HG03196 (cell line): ENCODE results near the gene TMCC1.
"Not testable (repeated sequence)": the region's sequence is repeated elsewhere in the genome, so short reads cannot be mapped to it uniquely, and the experiment has no call there.

ENCODE experiments used
- ATAC-seq: cut with Tn5 transposase; IDR thresholded peaks from one replicate; pipeline ENCODE4 v1.9.1; 2021; ENCODE audit not compliant: unreplicated experiment

TMCC1 gene

DNA sequence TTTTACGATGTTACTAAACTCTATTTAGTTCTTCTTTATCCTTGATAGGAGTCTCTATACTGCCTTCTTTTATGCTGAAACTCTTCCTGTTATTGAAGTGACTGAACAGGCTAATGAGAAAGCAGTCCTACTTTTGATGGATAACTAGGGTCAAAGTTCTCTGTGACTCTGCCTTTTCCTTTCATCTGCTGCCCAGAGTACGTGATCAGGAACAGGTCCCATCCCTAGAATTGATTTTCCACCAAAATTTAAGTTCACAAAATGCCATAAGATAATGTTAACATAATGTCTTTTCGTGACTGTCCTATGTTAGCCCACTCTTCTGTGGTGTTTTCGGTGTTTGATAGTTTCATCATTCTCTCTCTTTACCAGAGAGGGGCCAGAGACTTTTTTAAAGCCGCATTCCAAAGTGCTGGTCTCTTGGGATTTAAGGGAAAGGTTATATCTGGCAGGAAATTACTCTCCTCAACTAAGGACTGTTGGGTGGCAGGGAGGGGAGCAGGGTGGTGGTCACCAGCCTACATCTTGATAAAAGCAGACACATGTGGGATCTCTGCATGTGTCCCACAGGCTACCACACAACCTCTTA is 236.8 kb downstream of the TMCC1 start:
- ATAC-seq = no peak

DNA sequence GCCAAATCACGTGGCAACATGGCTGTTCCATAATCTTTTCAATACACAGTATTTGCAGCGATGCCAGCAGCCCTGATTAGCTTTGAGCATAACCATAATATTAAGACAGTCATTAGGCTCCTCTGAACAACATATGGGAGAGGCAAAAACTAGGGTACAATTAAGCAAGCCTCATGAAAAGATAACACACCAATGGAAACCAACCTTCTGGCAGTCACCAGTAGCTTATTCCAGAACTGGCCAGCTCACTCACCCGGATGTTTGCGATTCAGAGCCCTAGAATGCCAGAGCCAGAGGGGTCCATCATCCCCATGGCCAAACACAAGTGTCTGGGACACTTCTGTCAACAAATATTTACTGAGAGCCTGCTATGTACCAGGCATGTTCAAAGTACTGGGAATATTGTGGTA is 238.2 kb downstream of the TMCC1 start:
- no peak for ATAC-seq

DNA sequence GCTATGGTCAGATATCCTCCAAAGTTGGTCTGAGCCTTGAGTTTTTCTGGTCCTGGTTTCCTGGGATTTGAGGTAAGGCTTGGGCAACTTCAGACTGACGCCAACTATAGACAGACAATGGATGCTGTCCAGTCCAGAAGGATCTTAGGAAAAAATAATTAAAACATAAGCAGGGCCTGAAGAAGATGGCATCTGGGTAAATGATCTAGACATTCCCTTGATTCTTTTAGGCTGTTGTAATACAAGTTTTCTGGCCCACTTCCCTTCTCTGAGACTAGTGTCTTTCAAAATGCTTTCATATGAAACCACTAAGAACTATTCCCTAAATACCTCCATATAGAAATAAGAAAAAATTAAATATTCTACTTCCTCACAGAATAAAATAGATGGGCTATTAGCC is 239.4 kb downstream of the TMCC1 start:
- ATAC-seq = no peak

DNA sequence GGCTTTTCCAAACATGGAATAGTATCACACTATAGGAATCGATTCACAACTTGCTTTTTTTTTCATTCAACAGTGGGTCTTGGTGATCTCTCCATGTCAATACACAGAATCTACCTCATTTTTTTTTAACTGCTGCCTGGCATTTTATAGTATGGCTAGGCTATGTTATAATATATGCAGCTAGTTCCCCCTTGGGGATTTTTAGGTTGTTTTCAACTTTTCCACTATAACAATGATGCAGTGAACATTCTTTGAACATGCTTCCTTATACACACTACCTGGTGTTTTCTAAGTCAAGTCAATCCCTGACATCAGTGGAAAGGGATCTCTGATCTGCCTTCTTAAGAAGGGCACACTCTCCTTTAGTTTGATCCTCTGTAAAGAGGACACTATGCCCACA is 240.5 kb downstream of the TMCC1 start:
- no peak for ATAC-seq

DNA sequence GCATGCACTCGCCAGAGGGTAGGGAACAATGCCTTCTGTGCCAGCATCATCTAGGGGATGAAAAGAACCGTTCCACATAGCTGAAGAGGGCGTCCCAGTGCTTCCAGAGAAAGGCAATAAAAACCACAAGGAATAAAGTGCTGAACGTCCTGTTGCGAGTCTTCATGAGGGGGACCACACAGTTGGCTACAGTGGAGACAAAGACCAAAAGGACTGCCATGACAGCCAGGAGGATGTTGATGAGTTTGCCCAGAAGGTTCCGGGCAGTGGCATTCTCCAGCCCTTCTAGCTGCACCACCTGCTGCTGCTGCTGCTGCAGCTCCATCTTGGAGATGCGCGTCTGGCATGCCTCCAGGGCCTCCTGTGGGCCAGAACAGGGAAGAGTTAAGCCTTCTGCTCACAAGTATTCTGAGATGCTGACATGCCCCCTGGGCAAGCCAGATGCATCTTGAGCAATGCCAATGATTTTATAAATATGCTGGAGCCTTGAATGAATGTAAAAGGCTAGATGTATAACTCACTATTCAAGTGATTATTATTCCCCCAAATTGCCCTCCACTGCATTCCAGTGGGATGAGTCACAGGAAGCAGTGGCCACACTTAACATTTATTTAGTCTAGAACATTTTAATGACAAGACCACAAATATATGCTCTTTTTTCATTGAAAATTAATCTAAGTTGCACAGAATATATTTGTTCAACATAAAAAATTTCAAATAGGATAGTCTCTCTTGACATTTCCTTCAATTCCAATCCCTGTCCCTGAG is 241.9 kb downstream of the TMCC1 start:
- ATAC-seq = no peak

DNA sequence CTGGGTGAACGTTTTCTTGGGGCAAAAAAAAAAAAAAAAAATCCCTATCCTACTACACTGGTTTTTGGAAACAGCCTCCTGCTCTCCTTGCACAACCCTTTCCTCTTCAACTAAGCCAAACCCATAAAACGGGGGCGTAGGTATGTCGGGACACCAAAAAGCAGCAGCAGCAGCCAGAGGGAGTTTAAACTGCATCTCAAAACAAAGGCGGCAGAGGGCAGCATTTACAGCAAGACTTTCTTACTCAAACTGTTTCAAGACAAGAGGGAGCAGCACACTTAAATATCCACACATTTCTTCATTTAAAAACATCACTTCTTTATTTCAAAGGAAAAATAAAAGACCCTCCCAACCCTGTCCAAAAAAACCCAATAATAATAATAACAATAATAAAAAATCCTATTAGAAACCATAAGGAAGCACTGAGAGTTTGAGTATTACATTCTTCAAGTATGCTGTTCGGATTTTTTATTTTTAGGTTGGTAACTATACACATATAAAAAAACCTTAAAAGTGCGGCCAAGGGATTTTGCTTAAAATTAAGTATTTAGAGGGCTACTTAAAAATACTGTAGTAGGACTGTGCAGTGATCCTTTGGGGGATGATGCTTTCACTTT is 243.1 kb downstream of the TMCC1 start:
- ATAC-seq = no peak

DNA sequence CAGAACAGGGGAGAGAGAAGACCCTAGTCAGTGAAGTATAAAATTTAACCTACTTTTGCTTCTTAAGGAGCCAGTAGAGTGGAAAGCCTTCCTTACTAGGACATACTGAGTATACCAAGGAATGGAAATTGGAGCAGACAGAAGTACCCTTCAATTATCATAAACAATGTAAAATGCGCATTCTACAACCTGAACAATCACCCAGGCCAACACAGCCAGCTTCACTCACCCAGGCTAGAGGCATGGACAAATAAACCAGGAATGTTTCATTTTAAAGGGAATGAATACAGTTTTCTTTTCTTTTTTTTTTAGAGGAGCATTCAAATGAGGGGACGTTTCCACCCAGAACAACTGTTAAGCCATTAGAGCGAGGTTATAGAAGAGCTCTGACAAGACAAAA is 245.1 kb downstream of the TMCC1 start:
- no peak for ATAC-seq

DNA sequence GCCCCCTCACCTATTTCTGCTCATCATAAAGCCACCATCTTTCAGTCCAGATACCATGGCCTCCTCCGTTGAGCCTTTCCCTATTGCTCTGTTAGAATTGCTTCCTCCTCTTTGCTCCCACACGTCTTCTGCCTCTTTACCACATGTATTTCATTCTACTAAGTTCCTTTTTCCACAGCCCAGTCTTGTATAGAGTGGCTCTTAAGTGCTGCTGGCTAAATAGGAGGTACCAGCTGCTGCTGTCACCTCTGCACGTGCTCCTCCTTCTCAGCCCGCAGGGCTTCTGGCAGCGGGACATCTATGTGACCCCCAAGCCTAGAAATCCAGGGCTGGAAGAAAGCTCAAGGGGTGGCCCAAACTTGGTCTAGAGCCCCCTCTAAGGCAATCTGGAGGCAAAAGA is 248.2 kb downstream of the TMCC1 start:
- ATAC-seq = no peak

DNA sequence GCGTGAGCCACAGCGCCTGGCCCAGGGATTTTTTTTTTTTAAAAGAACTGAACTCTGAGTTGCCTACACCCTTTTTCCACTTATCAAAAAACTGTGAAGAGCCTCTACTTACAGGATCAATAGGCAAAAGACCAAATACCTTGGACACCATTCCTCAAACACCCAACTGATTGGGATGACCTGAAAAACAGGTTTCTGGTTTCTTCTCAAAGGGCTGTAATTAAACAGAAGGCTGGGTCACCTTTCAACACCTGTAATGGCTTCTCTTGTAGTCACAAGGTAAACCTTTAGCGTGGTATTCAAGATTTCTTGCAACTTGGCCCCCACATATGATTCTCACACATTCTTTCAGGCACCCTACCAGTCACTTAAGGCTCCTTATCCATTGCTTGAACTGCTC is 248.7 kb downstream of the TMCC1 start:
- no peak for ATAC-seq

DNA sequence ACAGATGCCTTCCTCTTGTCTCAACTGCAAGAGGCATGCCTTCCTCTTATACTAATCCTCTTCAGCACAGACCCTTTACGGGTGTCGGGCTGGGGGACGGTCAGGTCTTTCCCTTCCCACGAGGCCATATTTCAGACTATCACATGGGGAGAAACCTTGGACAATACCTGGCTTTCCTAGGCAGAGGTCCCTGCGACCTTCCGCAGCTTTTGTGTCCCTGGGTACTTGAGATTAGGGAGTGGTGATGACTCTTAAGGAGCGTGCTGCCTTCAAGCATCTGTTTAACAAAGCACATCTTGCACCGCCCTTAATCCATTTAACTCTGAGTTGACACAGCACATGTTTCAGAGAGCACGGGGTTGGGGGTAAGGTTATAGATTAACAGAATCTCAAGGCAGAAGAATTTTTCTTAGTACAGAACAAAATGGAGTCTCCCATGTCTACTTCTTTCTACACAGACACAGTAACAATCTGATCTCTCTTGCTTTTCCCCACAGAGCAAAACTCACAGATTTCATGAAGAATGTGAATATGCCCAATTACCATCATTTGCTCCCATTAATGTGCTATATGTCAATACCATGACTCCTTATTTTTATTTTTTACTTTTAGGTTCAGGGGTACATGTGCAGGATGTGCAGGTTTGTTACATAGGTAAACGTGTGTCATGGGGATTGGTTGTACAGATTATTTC is 251.8 kb downstream of the TMCC1 start:
- ATAC-seq = not testable (repeated sequence)

DNA sequence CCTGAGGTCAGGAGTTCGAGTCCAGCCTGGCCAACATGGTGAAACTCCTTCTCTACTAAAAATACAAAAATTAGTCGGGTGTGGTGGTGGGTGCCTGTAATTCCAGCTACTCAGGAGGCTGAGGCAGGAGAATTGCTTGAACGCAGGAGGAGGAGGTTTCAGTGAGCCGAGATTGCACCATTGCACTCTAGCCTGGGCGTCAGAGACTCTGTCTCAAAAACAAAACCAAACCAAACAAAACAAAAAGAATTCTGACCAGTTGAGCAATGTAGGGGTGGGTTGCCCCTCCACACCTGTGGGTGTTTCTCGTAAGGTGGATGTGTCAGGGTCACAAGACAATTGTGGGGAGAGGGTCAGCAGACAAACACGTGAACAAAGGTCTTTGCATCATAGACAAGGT is 252.5 kb downstream of the TMCC1 start:
- not testable (repeated sequence) for ATAC-seq

DNA sequence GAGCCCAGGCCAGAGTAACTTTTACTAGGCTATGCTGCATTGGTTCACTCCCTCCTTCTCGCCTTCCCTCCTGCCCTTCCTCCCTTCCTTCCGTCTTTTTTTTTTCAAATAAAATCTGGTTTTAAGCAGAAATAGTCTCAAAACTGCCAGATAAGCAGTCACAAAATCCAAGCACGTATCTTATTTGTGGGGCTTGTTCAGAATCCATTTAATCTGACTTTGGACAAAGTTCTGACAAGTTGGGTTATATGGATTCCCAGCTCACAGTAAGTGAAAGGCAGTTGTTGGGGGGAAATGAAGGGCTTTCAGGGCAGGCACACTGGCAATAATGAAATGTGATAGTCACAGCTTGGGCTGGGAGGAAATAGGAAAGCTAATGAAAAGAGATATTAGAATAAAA is 255.0 kb downstream of the TMCC1 start:
- no peak for ATAC-seq

DNA sequence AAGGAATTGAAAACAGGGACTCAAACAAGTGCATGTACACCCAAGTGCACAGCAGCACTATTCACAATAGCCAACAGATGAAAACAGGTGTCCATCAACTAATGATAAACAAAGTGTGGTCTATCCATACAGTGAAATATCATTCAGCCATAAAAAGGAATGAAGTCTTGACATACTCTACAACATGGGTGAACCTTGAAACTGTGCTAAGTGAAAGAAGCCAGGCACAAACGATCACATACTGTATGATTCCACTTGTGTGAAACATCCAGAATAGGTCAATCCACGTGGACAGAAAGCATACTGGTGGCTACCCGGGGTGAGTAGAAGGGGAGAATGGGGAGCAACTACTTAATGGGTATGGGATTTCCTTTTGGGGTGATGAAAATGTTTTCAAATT is 257.4 kb downstream of the TMCC1 start:
- ATAC-seq = no peak

DNA sequence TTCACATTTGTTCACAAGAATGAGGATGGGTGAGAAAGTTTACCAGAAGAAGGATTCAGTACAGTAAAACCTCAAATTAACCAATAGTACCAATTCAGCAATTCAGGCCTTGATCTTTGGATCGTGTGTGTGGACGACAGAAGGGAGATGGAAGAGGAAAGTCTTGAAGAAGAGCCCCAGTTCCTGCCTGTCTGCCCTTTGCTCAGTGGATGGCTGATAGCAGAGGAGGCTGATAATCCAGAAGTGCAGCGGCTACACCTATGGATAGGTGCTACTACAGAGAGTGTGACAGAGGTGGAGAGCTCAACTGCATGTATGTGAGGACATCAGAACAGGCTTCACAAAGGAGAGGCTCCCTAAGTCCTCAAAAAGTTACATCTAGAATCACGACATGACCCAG is 257.9 kb downstream of the TMCC1 start:
- no peak for ATAC-seq

DNA sequence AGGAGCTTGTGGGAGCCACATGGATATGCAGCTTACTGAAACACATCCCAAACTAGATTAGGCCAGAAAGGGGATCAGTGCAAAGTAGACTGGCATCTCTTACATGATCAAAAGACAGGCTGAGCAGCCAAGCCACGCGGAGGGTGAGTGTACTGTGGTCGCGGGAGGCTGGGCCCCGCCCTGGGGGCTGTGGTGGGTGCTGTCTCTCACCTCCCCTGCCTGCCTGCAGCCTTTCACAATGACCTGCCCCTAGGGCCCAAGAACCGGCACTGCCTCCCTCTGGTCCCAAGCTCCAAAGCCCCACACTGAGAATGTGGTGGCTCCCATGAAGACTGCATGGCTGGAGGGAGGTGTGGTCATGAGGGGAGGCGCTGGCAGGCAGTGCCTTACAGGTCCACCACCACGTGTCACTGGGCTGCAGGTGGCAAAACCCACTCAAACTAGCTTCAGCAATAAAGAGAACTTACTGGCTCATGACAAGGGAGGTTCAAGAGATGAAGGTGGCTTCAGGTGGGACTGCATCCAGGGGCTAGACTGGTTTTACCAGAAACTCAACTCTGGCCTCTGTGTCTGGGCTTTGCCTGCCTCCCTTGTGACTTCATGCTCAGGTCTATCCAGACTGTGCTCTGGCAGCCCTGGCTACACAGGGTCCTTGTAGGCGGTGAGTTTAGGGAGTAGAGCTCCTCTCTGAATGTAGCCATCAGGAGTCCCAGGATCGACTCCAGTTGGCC is 259.6 kb downstream of the TMCC1 start:
- no peak for ATAC-seq

DNA sequence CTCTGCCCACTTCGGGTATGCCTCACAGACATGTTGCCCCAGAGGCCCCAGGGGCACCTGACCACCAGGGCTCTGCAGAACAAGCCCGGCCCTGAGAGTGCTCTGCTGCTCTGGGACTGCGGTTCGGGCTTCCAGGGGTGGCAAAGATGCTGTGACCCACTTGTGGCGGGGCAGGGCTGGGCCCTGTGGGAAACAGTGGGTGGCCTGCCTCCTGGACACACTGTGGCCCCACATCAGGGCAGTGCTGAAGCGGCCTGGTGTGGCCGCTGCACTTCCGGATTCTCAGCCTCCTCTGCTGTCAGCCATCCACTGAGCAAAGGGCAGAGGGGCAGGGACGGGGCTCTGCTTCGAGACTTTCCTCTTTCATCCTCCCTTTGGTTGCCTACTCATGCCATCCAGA is 260.5 kb downstream of the TMCC1 start:
- no peak for ATAC-seq

DNA sequence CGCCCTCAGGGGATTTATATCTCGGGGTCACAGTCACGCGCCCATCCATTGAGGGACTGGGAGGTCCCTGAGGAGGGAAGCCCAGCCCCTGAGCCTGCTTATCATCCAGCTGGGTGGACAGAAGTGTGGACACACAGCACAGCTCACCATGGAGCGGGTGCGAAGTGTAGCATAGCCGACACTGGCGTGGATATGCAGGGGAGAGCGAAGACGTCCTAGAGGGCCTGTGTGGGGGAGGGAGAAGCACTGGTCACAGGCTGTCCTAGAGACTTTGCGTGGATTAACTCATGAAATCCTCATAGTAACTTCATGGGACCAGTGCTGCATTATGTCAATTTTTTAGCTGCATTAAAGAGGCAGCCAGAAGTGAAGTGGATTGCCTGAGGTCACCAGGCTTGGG is 261.0 kb downstream of the TMCC1 start:
- no peak for ATAC-seq

DNA sequence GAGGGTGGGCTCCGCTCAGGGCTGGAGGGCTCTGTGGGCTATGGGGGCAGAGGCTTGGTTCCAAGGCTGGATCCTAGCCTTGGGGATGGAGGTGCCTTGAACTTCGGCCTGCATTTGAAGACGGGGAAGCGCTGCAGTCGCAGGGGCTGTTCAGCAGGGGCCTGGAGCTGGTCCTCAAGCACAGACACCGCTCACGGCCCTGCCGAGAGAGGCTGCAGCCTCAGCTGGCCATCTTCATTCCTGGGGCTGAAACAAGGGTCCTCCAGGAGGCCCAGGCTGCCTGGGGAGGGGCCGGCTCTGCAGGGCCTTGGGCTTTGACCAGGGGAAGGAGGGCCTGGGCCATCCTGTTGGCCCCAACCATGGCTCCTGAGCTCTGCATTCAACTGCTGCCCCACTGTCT is 261.5 kb downstream of the TMCC1 start:
- no peak for ATAC-seq

DNA sequence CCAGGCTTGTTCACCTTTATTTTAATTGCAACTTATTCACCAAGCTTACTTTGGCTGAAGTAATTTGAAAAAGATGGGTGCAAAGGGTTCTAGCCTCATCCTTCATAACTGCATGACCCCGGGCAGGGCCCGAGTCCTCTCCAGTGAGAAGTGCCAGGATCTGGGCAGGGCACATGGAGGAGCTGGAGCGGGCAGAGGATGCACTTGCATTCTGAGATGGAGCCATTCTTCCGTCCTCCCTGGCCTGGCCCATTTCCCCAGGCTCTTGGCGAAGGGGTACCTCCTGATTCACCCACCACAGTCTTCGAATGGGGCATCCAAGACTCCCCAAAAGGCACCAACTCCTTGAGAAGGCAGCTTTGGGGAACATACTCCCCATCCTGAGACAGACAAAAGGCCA is 264.5 kb downstream of the TMCC1 start:
- no peak for ATAC-seq

DNA sequence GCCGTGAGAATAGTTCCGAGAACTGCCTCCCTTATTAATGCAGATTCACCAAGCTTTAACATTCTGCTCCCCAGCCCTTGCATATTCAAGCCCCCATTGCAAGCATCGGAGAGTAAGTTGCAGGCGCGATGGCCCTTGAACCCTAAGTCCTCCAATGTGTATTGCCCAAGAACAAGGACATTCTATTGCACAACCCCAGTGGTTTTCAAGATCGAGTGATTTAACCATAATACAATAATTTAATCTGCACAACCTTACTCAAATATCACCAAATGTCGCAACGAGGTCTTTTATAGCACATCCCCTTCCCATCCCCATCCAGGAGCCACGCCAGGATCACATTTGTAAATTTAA is 265.4 kb downstream of the TMCC1 start:
- ATAC-seq = no peak
